ENCODE data around the gene PANX2. TPM values are rescaled to one million over a fixed set of nuclear protein-coding genes. Genes with fewer than 3 reads are reported as not detected.

PANX2 gene
- total and polyA plus RNA-seq, 2 of the 13 experiments (the other 11 are each of a cell fraction or from before 2014, with no cell fraction given) = 0.15 to 1.1 TPM

DNA sequence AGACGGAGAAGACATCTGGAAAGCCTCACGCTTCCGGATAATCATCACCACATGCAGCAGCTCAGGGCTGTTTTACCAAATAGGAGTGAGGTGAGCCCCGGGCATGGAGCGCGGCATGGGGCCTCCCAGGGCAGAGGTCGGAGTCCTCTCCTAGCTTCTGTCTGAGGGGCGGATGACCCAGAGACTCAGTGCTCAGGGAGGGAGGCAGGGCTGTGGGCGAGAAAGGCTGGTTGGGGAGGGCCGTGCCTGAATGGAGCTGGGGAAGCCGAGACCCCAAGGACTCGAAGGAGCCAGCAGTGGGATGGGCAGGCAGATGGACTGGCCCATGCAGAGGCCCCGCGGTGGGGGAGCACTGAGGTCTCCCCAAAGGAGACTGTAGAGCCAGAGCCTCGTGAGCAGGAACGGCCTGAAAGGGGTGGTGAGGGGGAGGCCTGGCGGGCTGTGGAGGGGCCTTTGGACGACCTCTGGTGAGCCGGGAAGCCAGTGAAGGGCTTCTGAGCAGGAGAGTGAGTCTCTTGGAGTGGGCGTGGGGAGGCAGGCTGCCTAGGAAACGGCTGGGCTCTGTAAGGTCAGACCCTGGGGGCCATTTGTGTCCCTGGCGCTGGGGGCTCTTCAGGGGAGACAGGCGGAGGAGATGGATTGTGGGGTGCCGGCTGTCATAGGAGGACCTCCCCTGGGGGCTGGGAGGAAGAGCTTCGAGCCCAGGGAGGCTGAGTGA, 24.7 kb upstream of the PANX2 start:
- H3K36me3 ChIP-seq (replicated peaks in 1 of 2; ENCODE audit: control insufficient read depth in 1 of 2, insufficient read depth in 2 of 2, low read length in 2 of 2) = no peaks in the 10 kb centered on the region
- CTCF ChIA-PET (ENCODE audit: low intra/inter-chr PET ratio, low total read pairs) = interaction anchor here (1.6 to 4.3 kb wide), 2 partner anchors 64 to 91 kb away, joined by 6 to 39 read pairs; no protein-coding TSS in a partner anchor
- WGBS (ENCODE audit: low lambda C conversion rate) = 2% methylated on average over 22 of the region's 25 CpGs
- peak; percentile 55 for ATAC-seq
- no peak for DNase-seq (ENCODE audit: low spot score)
- peak overlapping the region; percentile 88 for H3K4me2 ChIP-seq (ENCODE audit: low read depth, low read length)
- H3K79me2 ChIP-seq (ENCODE audit: insufficient read depth, low read length) = no peaks in the 10 kb centered on the region
- peaks cover 85% of the 10 kb centered on the region for H3K4me1 ChIP-seq (ENCODE audit: insufficient read depth, low read length)
- intact Hi-C loops (cut with micrococcal nuclease; ENCODE audit: unreplicated experiment) (loop anchor here (5.0 kb wide), 2 partner anchors 44 to 379 kb away; no protein-coding TSS in a partner anchor), in situ Hi-C loops (cut with HindIII; ENCODE audit: extremely low pct_ligation_motif_present, low pct_unique_long_range_greater_than_20kb) (loop anchor here (5.0 kb wide), 1 partner anchor 61 kb away; no protein-coding TSS in a partner anchor)
- BruUV-seq (replicated peaks) = no TSS peak
- no peak overlapping the region for H2AFZ ChIP-seq (ENCODE audit: low read length)
- H3K9me3 ChIP-seq (ENCODE audit: low read length) = no peaks in the 10 kb centered on the region
- H4K20me1 ChIP-seq (ENCODE audit: insufficient read depth, low read length) = no peaks in the 10 kb centered on the region
- H3K9ac ChIP-seq (ENCODE audit: insufficient read depth, low read depth, low read length) = peak overlapping the region; percentile 30; the same call in 1 of the 2 replicates
- peaks cover 2 to 35% of the 10 kb centered on the region in 2 experiments for H3K27me3 ChIP-seq (ENCODE audit: control insufficient read depth in 1 of 2, insufficient read depth in 2 of 2, low read length in 2 of 2)
- POLR2A ChIA-PET = interaction anchor here (0.6 to 1.6 kb wide), 2 partner anchors 61 to 179 kb away, joined by 3 to 4 read pairs; no protein-coding TSS in a partner anchor
- peak overlapping the region; percentile 33 to 67 (median 44) for H3K4me3 ChIP-seq (replicated peaks in 1 of 3; ENCODE audit: insufficient read depth in 1 of 3, low read depth in 2 of 3, low read length in 3 of 3)
- peak overlapping the region; percentile 51 for H3K27ac ChIP-seq (ENCODE audit: extremely low read length, insufficient read depth, low read length)
- FAIRE-seq = no peak
- TF ChIP-seq, protein P1, sequence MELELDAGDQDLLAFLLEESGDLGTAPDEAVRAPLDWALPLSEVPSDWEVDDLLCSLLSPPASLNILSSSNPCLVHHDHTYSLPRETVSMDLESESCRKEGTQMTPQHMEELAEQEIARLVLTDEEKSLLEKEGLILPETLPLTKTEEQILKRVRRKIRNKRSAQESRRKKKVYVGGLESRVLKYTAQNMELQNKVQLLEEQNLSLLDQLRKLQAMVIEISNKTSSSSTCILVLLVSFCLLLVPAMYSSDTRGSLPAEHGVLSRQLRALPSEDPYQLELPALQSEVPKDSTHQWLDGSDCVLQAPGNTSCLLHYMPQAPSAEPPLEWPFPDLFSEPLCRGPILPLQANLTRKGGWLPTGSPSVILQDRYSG (CRISPR knock-in tag; IDR thresholded peaks at IDR 0.05) = no peak
- TF ChIP-seq ZMYM4 (CRISPR knock-in tag; IDR thresholded peaks at IDR 0.05) (no peak), ZNF605 (CRISPR knock-in tag; IDR thresholded peaks at IDR 0.05) (no peak), FOXP4 (CRISPR knock-in tag; IDR thresholded peaks at IDR 0.05) (no peak), ZFAT (CRISPR knock-in tag; conservative IDR thresholded peaks at IDR 0.05) (no peak), ZNF142 (CRISPR knock-in tag; IDR thresholded peaks at IDR 0.05) (0 out of 2 replicates have a peak, but pooled peaks have one; percentile 34), LCORL (IDR thresholded peaks at IDR 0.05) (no peak), LCORL (CRISPR knock-in tag; IDR thresholded peaks at IDR 0.05) (peak; percentile 76; the same call in 1 of the 2 replicates), ZNF124 (CRISPR knock-in tag; IDR thresholded peaks at IDR 0.05) (no peak), ZNF780A (CRISPR knock-in tag; IDR thresholded peaks at IDR 0.05) (no peak), GABPB1 (CRISPR knock-in tag; IDR thresholded peaks at IDR 0.05) (peak; percentile 58), GPN1 (CRISPR knock-in tag; IDR thresholded peaks at IDR 0.05; ENCODE audit: borderline replicate concordance) (no peak), ZMYM3 (CRISPR knock-in tag; IDR thresholded peaks at IDR 0.05) (no peak; the same call in 1 of the 2 replicates), ZNF792 (CRISPR knock-in tag; IDR thresholded peaks at IDR 0.05) (no peak), ZNF20 (CRISPR knock-in tag; IDR thresholded peaks at IDR 0.05) (no peak)

All from HepG2 (cell line).